GM19395 (cell line): Measurements from ENCODE around the gene TRAF3IP1.
A peak's percentile ranks its signal among the peaks of the same experiment; 100 is the strongest.
"Not testable (repeated sequence)": the region's sequence is repeated elsewhere in the genome, so short reads cannot be mapped to it uniquely, and the experiment has no call there.

Experiments
- ATAC-seq: cut with Tn5 transposase; IDR thresholded peaks from one replicate; pipeline ENCODE4 v1.9.1; 2021; ENCODE audit warnings: mild to moderate bottlenecking, moderate library complexity; ENCODE audit not compliant: unreplicated experiment

TRAF3IP1 gene

GRCh38 chr2:238320246-238320647, at the start of gene TRAF3IP1:
TRAF3IP1 (plus strand) TSS chr2:238320518; CDS start chr2:238320663, 145 bp downstream.
- peak; percentile 92 for ATAC-seq

GRCh38 chr2:238270606-238271005, 49.7 kb upstream of the TRAF3IP1 start:
- no peak for ATAC-seq

- ATAC-seq, result no peak
These were observed 49.2 kb upstream of the TRAF3IP1 start for GRCh38 chr2:238271061-238271554.

- ATAC-seq, result not testable (repeated sequence)
These were observed 48.6 kb upstream of the TRAF3IP1 start for GRCh38 chr2:238271686-238272085.

GRCh38 chr2:238272156-238272555, 48.2 kb upstream of the TRAF3IP1 start:
- ATAC-seq, result no peak

GRCh38 chr2:238273433-238273832, 46.9 kb upstream of the TRAF3IP1 start:
- not testable (repeated sequence) for ATAC-seq

- no peak for ATAC-seq
These were observed 46.0 kb upstream of the TRAF3IP1 start for GRCh38 chr2:238274152-238274865.

- no peak for ATAC-seq
These were observed 42.6 kb upstream of the TRAF3IP1 start for GRCh38 chr2:238277695-238278094.

- no peak for ATAC-seq
These were observed 41.5 kb upstream of the TRAF3IP1 start for GRCh38 chr2:238278626-238279323.

GRCh38 chr2:238279324-238279682, 41.0 kb upstream of the TRAF3IP1 start:
- no peak for ATAC-seq

GRCh38 chr2:238280083-238280825, 40.1 kb upstream of the TRAF3IP1 start:
- ATAC-seq, result no peak

GRCh38 chr2:238281826-238282480, 38.4 kb upstream of the TRAF3IP1 start:
- no peak for ATAC-seq

- no peak for ATAC-seq
These were observed 37.2 kb upstream of the TRAF3IP1 start for GRCh38 chr2:238282861-238283738.

GRCh38 chr2:238284802-238285515, 35.4 kb upstream of the TRAF3IP1 start:
- no peak for ATAC-seq

GRCh38 chr2:238285653-238286082, 34.6 kb upstream of the TRAF3IP1 start:
- no peak for ATAC-seq

GRCh38 chr2:238286095-238286494, 34.2 kb upstream of the TRAF3IP1 start:
- no peak for ATAC-seq

- no peak for ATAC-seq
These were observed 33.8 kb upstream of the TRAF3IP1 start for GRCh38 chr2:238286551-238286950.

GRCh38 chr2:238286987-238287736, 33.2 kb upstream of the TRAF3IP1 start:
- no peak for ATAC-seq
